HepG2 (cell line): ENCODE results near the gene LRRC19. TPM values are rescaled to one million over a fixed set of nuclear protein-coding genes. Genes with fewer than 3 reads are reported as not detected.

Source experiments
- AHDC1 ChIP-seq: sonication (generic); formaldehyde crosslinking; IDR thresholded peaks from 2 replicates; pipeline ENCODE4 v1.5.1; 2020; ENCODE audit warnings: mild to moderate bottlenecking, missing genetic modification reagents, borderline replicate concordance
- DNMT1 ChIP-seq: sonication (generic); formaldehyde crosslinking; IDR thresholded peaks from 2 replicates; pipeline ENCODE4 v1.5.1; 2020; ENCODE audit warnings: mild to moderate bottlenecking, missing genetic modification reagents
- DR1 ChIP-seq: sonication (generic); formaldehyde crosslinking; IDR thresholded peaks from 2 replicates; pipeline ENCODE4 v1.8.0; 2021; ENCODE audit warnings: mild to moderate bottlenecking, missing genetic modification reagents, inconsistent platforms
- FOXA3 ChIP-seq: IDR thresholded peaks from 2 replicates; pipeline ENCODE4 v1.6.1; 2016; ENCODE audit warnings: missing genetic modification reagents, missing compliant biosample characterization
- GTF3A ChIP-seq: sonication (generic); formaldehyde crosslinking; conservative IDR thresholded peaks from 2 replicates; pipeline ENCODE4 v1.4.0; 2020; ENCODE audit warnings: mild to moderate bottlenecking, missing genetic modification reagents
- KDM1A ChIP-seq: IDR thresholded peaks from 2 replicates; pipeline ENCODE4 v1.6.1; 2016; ENCODE audit warnings: missing compliant biosample characterization
- MED1 ChIP-seq: sonication (generic); formaldehyde crosslinking; IDR thresholded peaks from 2 replicates; pipeline ENCODE4 v1.4.0; 2020; ENCODE audit warnings: missing genetic modification reagents
- MNT ChIP-seq: fragments of 450-650 bp; IDR thresholded peaks from 2 replicates; pipeline ENCODE4 v1.6.1; 2016
- MXD1 ChIP-seq: sonication (generic); formaldehyde crosslinking; IDR thresholded peaks from 2 replicates; pipeline ENCODE4 v1.4.0; 2020; ENCODE audit warnings: mild to moderate bottlenecking, missing genetic modification reagents
- NAIF1 ChIP-seq: sonication (generic); formaldehyde crosslinking; IDR thresholded peaks from 2 replicates; pipeline ENCODE4 v1.5.0; 2020; ENCODE audit warnings: mild to moderate bottlenecking, missing genetic modification reagents, borderline replicate concordance
- SCMH1 ChIP-seq: sonication (generic); formaldehyde crosslinking; IDR thresholded peaks from 2 replicates; pipeline ENCODE4 v1.9.0; 2021; ENCODE audit warnings: missing genetic modification reagents, mild to moderate bottlenecking, borderline replicate concordance
- SMYD3 ChIP-seq: sonication (generic); formaldehyde crosslinking; IDR thresholded peaks from 2 replicates; pipeline ENCODE4 v1.8.1; 2023; ENCODE audit warnings: mild to moderate bottlenecking, missing genetic modification reagents
- ZFAT ChIP-seq: sonication (generic); formaldehyde crosslinking; conservative IDR thresholded peaks from 2 replicates; pipeline ENCODE4 v1.8.1; 2023; ENCODE audit warnings: missing genetic modification reagents, inconsistent platforms
- ZNF460 ChIP-seq: sonication (generic); formaldehyde crosslinking; IDR thresholded peaks from 2 replicates; pipeline ENCODE4 v1.5.1; 2020; ENCODE audit warnings: missing genetic modification reagents, mild to moderate bottlenecking, borderline replicate concordance
- ZNF720 ChIP-seq: sonication (generic); formaldehyde crosslinking; IDR thresholded peaks from 2 replicates; pipeline ENCODE4 v1.4.0; 2020; ENCODE audit warnings: missing genetic modification reagents
- polyA plus RNA-seq, 8 experiments: library from polyadenylated mRNA; depleted of rRNA in 3 of 8; stranded (reverse) in 7 of 8; unstranded in 1 of 8; fragments of >200 nt; fragmentation: Illumina TruSeq in 4 of 8; extraction: Trizol in 4 of 8; gene quantifications; 2 replicates each; pipeline versions ENCODE4 v1.2.1 to v1.2.3, GENCODE V29; 2011 to 2016; ENCODE audit warnings: low read depth in 4 of 8, missing spikeins in 1 of 8, mixed read lengths in 1 of 8; ENCODE audit not compliant: insufficient read depth in 1 of 8
- total RNA-seq, 5 experiments: library from RNA; depleted of rRNA; stranded (reverse); fragments of >200 nt; fragmentation: Illumina TruSeq; extraction: Trizol; gene quantifications; 2 replicates each; pipeline ENCODE4 v1.2.3, GENCODE V29; 2016; ENCODE audit warnings: low read depth in 1 of 5

LRRC19 gene
- total and polyA plus RNA-seq, 2 of the 13 experiments (the other 11 are each of a cell fraction or from before 2014, with no cell fraction given) = not detected

- TF ChIP-seq MNT = peak; percentile 31
- TF ChIP-seq ZNF720 (CRISPR knock-in tag) = no peak
- TF ChIP-seq ZNF460 = no peak; the same call in 1 of the 2 replicates
- TF ChIP-seq MED1 (CRISPR knock-in tag) = 0 out of 2 replicates have a peak, but pooled peaks have one; percentile 26
- no peak for TF ChIP-seq SCMH1
- TF ChIP-seq FOXA3 = no peak; the same call in 1 of the 2 replicates
- TF ChIP-seq GTF3A (CRISPR knock-in tag) = no peak; the same call in 1 of the 2 replicates
- TF ChIP-seq KDM1A (CRISPR knock-in tag) = no peak
- no peak for TF ChIP-seq DR1 (CRISPR knock-in tag)
- TF ChIP-seq DNMT1 = peak; percentile 83
- peak; percentile 80; the same call in 1 of the 2 replicates for TF ChIP-seq MXD1 (CRISPR knock-in tag)
- peak; percentile 25; the same call in 1 of the 2 replicates for TF ChIP-seq AHDC1 (CRISPR knock-in tag)
- TF ChIP-seq SMYD3 (CRISPR knock-in tag) = no peak
- TF ChIP-seq ZFAT (CRISPR knock-in tag) = no peak
- no peak for TF ChIP-seq NAIF1 (CRISPR knock-in tag)
Measured at GRCh38 chr9:26946753-26947727, 58.4 kb downstream of the LRRC19 start, which contains the start of gene PLAA (continued).
